Prostate gland (tissue), 2 donors: ENCODE data around the gene HYCC1.

ENCODE experiments used
- POLR2A ChIP-seq: fragments of 450-650 bp; IDR thresholded peaks from one replicate; pipeline ENCODE4 v1.6.1; 2016; ENCODE audit warnings: antibody characterized with exemption, mild to moderate bottlenecking
- POLR2AphosphoS5 ChIP-seq: sonication (generic); formaldehyde crosslinking; IDR thresholded peaks from one replicate; pipeline ENCODE4 v1.6.1; 2017; ENCODE audit warnings: antibody characterized with exemption
- TF ChIP-seq, protein P1 (sequence below), 4 experiments: fragments of 200-600 bp in 2 of 4; fragments of 450-650 bp in 2 of 4; sonication (generic) in 2 of 4; IDR thresholded peaks; 1 replicate in 3 of 4; 2 replicates in 1 of 4; pipeline ENCODE4 v1.5.1; 2016 to 2019; ENCODE audit warnings: antibody characterized with exemption in 4 of 4, mild to moderate bottlenecking in 2 of 4, moderate library complexity in 2 of 4

DNA sequence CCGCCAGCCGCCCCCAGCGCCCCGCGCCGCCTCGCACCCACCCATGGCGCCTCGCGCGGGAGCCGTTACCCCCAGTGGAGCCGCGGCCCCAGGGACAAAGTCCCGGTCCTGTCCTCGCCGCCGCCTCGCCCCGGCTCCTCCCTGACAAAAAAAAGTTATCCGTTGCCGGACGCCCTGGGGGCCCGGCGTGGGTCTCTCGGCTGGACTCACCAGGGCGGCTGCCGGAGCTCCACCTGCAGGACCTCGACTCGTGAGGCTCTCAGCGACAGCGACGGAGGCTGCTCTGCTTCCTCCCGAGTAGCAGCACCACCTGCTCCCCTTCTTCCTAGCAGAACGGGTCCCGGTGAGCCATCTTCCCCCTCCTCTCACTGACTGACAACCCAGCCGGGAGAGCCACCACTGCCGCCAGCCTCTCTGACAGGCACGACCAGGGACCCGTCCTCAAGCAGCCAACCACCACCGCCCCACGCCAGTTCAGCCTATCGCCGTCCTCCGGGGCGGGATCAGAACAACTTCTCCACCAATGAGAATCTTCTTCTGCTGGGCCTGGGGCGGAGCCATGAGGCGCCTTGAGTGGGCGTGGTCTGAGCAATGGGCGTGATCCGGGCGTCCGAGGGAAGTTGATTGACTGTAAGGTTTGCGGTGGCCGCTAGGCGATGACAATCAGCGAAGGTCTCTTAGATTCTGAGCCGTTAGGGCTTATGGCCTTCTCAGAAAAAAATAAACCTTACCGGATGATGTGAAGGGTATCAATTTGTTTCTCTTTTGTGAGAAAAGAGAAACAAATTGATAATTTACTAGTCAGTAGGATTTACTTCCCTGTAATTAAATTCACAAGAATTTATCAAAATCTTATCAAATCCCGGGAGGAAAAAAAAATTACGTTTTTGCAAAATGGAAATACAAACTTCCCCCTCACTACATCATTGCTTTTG is at the start of gene HYCC1:
- TF ChIP-seq, protein P1, sequence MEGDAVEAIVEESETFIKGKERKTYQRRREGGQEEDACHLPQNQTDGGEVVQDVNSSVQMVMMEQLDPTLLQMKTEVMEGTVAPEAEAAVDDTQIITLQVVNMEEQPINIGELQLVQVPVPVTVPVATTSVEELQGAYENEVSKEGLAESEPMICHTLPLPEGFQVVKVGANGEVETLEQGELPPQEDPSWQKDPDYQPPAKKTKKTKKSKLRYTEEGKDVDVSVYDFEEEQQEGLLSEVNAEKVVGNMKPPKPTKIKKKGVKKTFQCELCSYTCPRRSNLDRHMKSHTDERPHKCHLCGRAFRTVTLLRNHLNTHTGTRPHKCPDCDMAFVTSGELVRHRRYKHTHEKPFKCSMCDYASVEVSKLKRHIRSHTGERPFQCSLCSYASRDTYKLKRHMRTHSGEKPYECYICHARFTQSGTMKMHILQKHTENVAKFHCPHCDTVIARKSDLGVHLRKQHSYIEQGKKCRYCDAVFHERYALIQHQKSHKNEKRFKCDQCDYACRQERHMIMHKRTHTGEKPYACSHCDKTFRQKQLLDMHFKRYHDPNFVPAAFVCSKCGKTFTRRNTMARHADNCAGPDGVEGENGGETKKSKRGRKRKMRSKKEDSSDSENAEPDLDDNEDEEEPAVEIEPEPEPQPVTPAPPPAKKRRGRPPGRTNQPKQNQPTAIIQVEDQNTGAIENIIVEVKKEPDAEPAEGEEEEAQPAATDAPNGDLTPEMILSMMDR (IDR thresholded peaks at IDR 0.05): peak in 3 of 4 experiments; percentile 47 to 79 (median 79)
- peak; percentile 100 for TF ChIP-seq POLR2AphosphoS5
- TF ChIP-seq POLR2A: peak; percentile 98
